SU-DHL-6 (cell line): ENCODE measurements around the gene RPS19.

Source experiments
- CTCF ChIP-seq: fragments of 200-600 bp; sonication (generic); IDR thresholded peaks from one replicate; pipeline ENCODE4 v1.5.1; 2017; ENCODE audit warnings: antibody characterized with exemption, mild to moderate bottlenecking, low read length, moderate library complexity; ENCODE audit not compliant: insufficient read depth, poor library complexity, severe bottlenecking
- EZH2phosphoT487 ChIP-seq: fragments of 200-600 bp; sonication (generic), shearing (Covaris generic); conservative IDR thresholded peaks from 2 replicates; pipeline ENCODE4 v1.6.1; 2018; ENCODE audit warnings: mild to moderate bottlenecking, antibody characterized with exemption, low read length, moderate library complexity, mixed read lengths

DNA sequence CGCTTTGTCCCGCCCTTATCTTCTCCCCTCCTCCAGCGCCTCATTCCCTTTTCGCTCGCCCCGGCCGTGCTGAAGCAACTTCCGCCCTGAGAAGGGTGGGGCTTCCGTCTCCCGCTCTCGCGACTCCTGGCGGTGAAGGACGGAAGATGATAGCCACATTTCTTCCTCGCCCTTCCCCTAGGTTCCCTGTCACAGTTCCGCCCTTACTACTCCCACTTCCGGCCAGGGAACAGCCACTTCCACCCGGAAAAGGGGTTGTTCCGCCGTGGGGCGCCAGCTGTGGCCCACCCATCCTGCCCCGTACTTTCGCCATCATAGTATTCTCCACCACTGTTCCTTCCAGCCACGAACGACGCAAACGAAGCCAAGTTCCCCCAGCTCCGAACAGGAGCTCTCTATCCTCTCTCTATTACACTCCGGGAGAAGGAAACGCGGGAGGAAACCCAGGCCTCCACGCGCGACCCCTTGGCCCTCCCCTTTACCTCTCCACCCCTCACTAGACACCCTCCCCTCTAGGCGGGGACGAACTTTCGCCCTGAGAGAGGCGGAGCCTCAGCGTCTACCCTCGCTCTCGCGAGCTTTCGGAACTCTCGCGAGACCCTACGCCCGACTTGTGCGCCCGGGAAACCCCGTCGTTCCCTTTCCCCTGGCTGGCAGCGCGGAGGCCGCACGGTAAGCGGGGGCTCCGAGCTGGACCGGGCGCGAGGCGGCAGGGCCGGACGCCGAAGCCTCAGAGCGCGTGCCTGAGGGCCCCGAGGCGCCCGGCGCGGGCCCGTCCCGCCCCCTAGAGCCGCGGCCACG, at the start of gene RPS19:
- no peak for TF ChIP-seq CTCF
- no peak for TF ChIP-seq EZH2phosphoT487
